GM10847 (cell line): ENCODE results near the gene PHLDA3.

Experiments used
- POLR2A ChIP-seq: IDR thresholded peaks from 2 replicates; pipeline ENCODE4 v1.6.1; 2011; ENCODE audit not compliant: insufficient read length; ENCODE audit errors: extremely low read depth

The PHLDA3 gene

GRCh38 chr1:201436393-201436792, 32.6 kb downstream of the PHLDA3 start:
- no peak for TF ChIP-seq POLR2A

GRCh38 chr1:201434266-201434665, 34.7 kb downstream of the PHLDA3 start:
- TF ChIP-seq POLR2A, result no peak

- TF ChIP-seq POLR2A, result no peak
These were observed 35.4 kb downstream of the PHLDA3 start for GRCh38 chr1:201433609-201434008.

GRCh38 chr1:201430776-201431175, 38.2 kb downstream of the PHLDA3 start:
- TF ChIP-seq POLR2A, result no peak

- TF ChIP-seq POLR2A, result no peak
These were observed 39.1 kb downstream of the PHLDA3 start for GRCh38 chr1:201429736-201430501.

- TF ChIP-seq POLR2A, result no peak
These were observed 41.0 kb downstream of the PHLDA3 start for GRCh38 chr1:201427963-201428362.

- no peak for TF ChIP-seq POLR2A
These were observed 42.3 kb downstream of the PHLDA3 start for GRCh38 chr1:201426479-201427310.

- TF ChIP-seq POLR2A, result no peak
These were observed 44.8 kb downstream of the PHLDA3 start for GRCh38 chr1:201424146-201424545.

- no peak for TF ChIP-seq POLR2A
These were observed 45.3 kb downstream of the PHLDA3 start for GRCh38 chr1:201423655-201424054.

GRCh38 chr1:201422436-201423030, 46.5 kb downstream of the PHLDA3 start:
- TF ChIP-seq POLR2A, result no peak

GRCh38 chr1:201422026-201422425, 47.0 kb downstream of the PHLDA3 start:
- no peak for TF ChIP-seq POLR2A

- no peak for TF ChIP-seq POLR2A
These were observed 47.9 kb downstream of the PHLDA3 start for GRCh38 chr1:201421041-201421440.

- no peak for TF ChIP-seq POLR2A
These were observed 48.4 kb downstream of the PHLDA3 start for GRCh38 chr1:201420608-201421002.

GRCh38 chr1:201419746-201420607, 49.0 kb downstream of the PHLDA3 start:
- no peak for TF ChIP-seq POLR2A

- no peak for TF ChIP-seq POLR2A
These were observed 49.7 kb downstream of the PHLDA3 start for GRCh38 chr1:201419256-201419655.
